HL-60 (cell line): ENCODE data around the gene ZNF521.

ENCODE experiments used
- DNase-seq, 2 experiments: peaks; one replicate each; pipeline ENCODE4 v3.0.0-alpha.2; 2010 to 2020; ENCODE audit warnings: low read depth in 1 of 2, low spot score in 1 of 2
- H3K27ac ChIP-seq: fragments of 250-450 bp; sonication (Bioruptor Pico); replicated peaks from 2 replicates; pipeline ENCODE4 v1.5.1; 2020; ENCODE audit warnings: mild to moderate bottlenecking, moderate library complexity
- H3K27me3 ChIP-seq: fragments of 250-450 bp; sonication (Bioruptor Pico); 2 replicates; pipeline ENCODE4 v1.5.1; 2021; ENCODE audit warnings: mild to moderate bottlenecking, moderate library complexity; ENCODE audit not compliant: insufficient read depth, poor library complexity, severe bottlenecking
- H3K4me3 ChIP-seq: replicated peaks from 2 replicates; pipeline ENCODE4 v1.5.1; 2011; ENCODE audit warnings: mild to moderate bottlenecking, control low read depth, low read length; ENCODE audit not compliant: insufficient read depth
- CTCF ChIP-seq: IDR thresholded peaks from one replicate; pipeline ENCODE4 v1.5.1; 2011; ENCODE audit warnings: low read length, control low read depth, inconsistent platforms; ENCODE audit not compliant: insufficient read depth
- GABPA ChIP-seq: IDR thresholded peaks from 2 replicates; pipeline ENCODE4 v1.6.1; 2012; ENCODE audit warnings: low read depth
- POLR2AphosphoS5 ChIP-seq: IDR thresholded peaks from 2 replicates; pipeline ENCODE4 v1.6.1; 2012; ENCODE audit warnings: low read depth
- REST ChIP-seq: IDR thresholded peaks from 2 replicates; pipeline ENCODE4 v1.6.1; 2012; ENCODE audit warnings: low read depth; ENCODE audit not compliant: insufficient replicate concordance
- SPI1 ChIP-seq: IDR thresholded peaks from 2 replicates; pipeline ENCODE4 v1.6.1; 2012; ENCODE audit warnings: low read depth, mild to moderate bottlenecking, borderline replicate concordance

Gene ZNF521

GRCh38 chr18:25181581-25181980, 170.4 kb downstream of the ZNF521 start:
- TF ChIP-seq REST: no peak
- TF ChIP-seq GABPA: no peak
- no peak for TF ChIP-seq POLR2AphosphoS5
- Histone ChIP-seq H3K27ac (no peak overlapping the region), H3K27me3 (peaks cover 6% of the 10 kb centered on the region), H3K4me3 (no peak overlapping the region)
- DNase-seq: no peak

GRCh38 chr18:25180973-25181548, 170.9 kb downstream of the ZNF521 start:
- Histone ChIP-seq H3K27ac (no peak overlapping the region), H3K27me3 (peaks cover 6% of the 10 kb centered on the region), H3K4me3 (no peak overlapping the region)
- DNase-seq: no peak
- TF ChIP-seq REST: no peak
- no peak for TF ChIP-seq POLR2AphosphoS5
- no peak for TF ChIP-seq SPI1
- no peak for TF ChIP-seq CTCF
- TF ChIP-seq GABPA: no peak

- TF ChIP-seq REST: no peak
- no peak for TF ChIP-seq SPI1
- no peak for TF ChIP-seq GABPA
- TF ChIP-seq POLR2AphosphoS5: no peak
- TF ChIP-seq CTCF: no peak
- Histone ChIP-seq H3K27ac (no peak overlapping the region), H3K4me3 (no peak overlapping the region), H3K27me3 (no peaks in the 10 kb centered on the region)
- no peak for DNase-seq
Measured at GRCh38 chr18:25177631-25178030, 174.3 kb downstream of the ZNF521 start.
